ENCODE data around the gene RPP25.

RPP25 gene

DNA sequence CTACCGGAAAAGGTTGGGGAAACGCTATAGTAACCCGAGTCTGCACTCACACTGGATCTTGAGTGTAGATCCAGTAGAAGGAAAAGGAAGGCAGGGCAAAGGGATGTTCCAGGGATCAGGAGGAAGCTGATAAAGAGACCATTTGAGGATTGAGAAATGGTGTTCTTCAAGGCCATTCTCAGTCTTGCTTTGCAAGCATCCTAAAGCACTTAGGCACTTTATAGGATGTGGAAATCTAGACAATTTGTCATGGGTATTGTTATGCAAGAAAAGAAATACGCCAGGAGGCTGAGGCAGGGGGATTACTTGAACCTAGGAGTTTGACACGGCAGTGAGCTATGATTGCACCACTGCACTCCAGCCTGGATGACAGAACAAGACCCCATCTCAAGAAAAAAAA is 25.6 kb upstream of the RPP25 start:
- Histone ChIP-seq H3K9ac (ENCODE audit: insufficient read length, low read depth) (no peak overlapping the region), H3K36me3 (ENCODE audit: insufficient read depth, insufficient read length, low read length) (no peaks in the 10 kb centered on the region), H3K27me3 (ENCODE audit: insufficient read depth, insufficient read length) (no peaks in the 10 kb centered on the region), H3K4me3 (ENCODE audit: insufficient read length, low read depth) (no peak overlapping the region), H3K9me3 (ENCODE audit: insufficient read depth, low read length) (no peaks in the 10 kb centered on the region), H3K4me1 (ENCODE audit: insufficient read depth, insufficient read length) (peaks cover 8% of the 10 kb centered on the region)
- no peak for DNase-seq (ENCODE audit: low read depth, low spot score)
- TF ChIP-seq SUZ12 (IDR thresholded peaks at IDR 0.05; ENCODE audit: extremely low read depth, insufficient read depth, insufficient read length) = no peak
- TF ChIP-seq ZNF274 (IDR thresholded peaks at IDR 0.05; ENCODE audit: low read depth, low read length) = no peak
- no peak for TF ChIP-seq YY1 (IDR thresholded peaks at IDR 0.05; ENCODE audit: insufficient read depth, insufficient read length)

- Histone ChIP-seq H3K9ac (ENCODE audit: insufficient read length, low read depth) (no peak overlapping the region), H3K36me3 (ENCODE audit: insufficient read depth, insufficient read length, low read length) (no peaks in the 10 kb centered on the region), H3K4me3 (ENCODE audit: insufficient read length, low read depth) (no peak overlapping the region), H3K9me3 (ENCODE audit: insufficient read depth, low read length) (no peaks in the 10 kb centered on the region), H3K27me3 (ENCODE audit: insufficient read depth, insufficient read length) (no peaks in the 10 kb centered on the region), H3K4me1 (ENCODE audit: insufficient read depth, insufficient read length) (peaks cover 8% of the 10 kb centered on the region)
- TF ChIP-seq YY1 (IDR thresholded peaks at IDR 0.05; ENCODE audit: insufficient read depth, insufficient read length) (no peak), ZNF274 (IDR thresholded peaks at IDR 0.05; ENCODE audit: low read depth, low read length) (no peak), SUZ12 (IDR thresholded peaks at IDR 0.05; ENCODE audit: extremely low read depth, insufficient read depth, insufficient read length) (no peak)
- no peak for DNase-seq (ENCODE audit: low read depth, low spot score)
These were observed 21.9 kb upstream of the RPP25 start for GRCh38 chr15:74978503-74978902.

DNA sequence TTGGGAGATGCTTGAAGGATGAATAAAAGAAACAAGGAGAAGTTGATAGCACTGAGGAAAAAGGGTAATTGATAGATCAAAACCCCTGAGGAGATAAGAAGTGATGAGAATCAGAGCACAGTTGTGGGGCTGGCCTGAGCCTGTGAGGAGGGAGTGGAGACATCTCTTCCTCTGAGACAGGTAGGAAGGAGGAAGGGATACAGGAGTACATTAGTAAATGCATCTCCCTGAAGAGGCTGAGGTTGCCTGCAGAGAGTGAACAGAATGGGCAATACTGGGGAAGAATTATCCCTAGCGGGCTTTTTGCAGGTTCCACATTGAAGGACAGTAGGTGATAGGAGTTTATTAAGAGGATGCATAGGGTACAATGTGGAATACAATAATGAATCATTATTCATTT is 21.5 kb upstream of the RPP25 start:
- H3K36me3 ChIP-seq (ENCODE audit: insufficient read depth, insufficient read length, low read length) = no peaks in the 10 kb centered on the region
- H3K9ac ChIP-seq (ENCODE audit: insufficient read length, low read depth) = no peak overlapping the region
- H3K4me3 ChIP-seq (ENCODE audit: insufficient read length, low read depth) = no peak overlapping the region
- no peaks in the 10 kb centered on the region for H3K27me3 ChIP-seq (ENCODE audit: insufficient read depth, insufficient read length)
- TF ChIP-seq YY1 (IDR thresholded peaks at IDR 0.05; ENCODE audit: insufficient read depth, insufficient read length) = no peak
- no peak for TF ChIP-seq ZNF274 (IDR thresholded peaks at IDR 0.05; ENCODE audit: low read depth, low read length)
- no peak for TF ChIP-seq SUZ12 (IDR thresholded peaks at IDR 0.05; ENCODE audit: extremely low read depth, insufficient read depth, insufficient read length)
- no peaks in the 10 kb centered on the region for H3K9me3 ChIP-seq (ENCODE audit: insufficient read depth, low read length)
- H3K4me1 ChIP-seq (ENCODE audit: insufficient read depth, insufficient read length) = peaks cover 8% of the 10 kb centered on the region
- no peak for DNase-seq (ENCODE audit: low read depth, low spot score)

DNA sequence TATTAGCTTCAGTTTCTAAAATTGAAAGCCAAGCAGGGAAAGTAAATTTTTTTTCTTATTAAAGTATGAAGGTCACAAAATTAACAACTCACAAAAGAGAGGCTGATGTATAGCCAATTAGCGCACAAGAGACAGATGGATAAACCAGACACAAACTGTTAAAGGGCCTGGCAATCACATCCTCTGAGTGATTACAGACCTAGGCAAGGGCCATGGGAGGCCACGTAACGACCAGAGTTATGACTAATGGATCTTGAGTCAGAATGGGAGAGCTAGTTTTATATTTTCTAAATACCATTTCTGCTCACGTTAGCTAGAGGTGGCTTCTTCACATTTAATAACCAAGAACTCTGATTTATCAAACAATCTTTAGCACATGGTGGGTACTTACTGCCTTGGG is 21.0 kb upstream of the RPP25 start:
- Histone ChIP-seq H3K9me3 (ENCODE audit: insufficient read depth, low read length) (no peaks in the 10 kb centered on the region), H3K9ac (ENCODE audit: insufficient read length, low read depth) (no peak overlapping the region), H3K4me3 (ENCODE audit: insufficient read length, low read depth) (no peak overlapping the region), H3K36me3 (ENCODE audit: insufficient read depth, insufficient read length, low read length) (no peaks in the 10 kb centered on the region), H3K4me1 (ENCODE audit: insufficient read depth, insufficient read length) (peaks cover 8% of the 10 kb centered on the region), H3K27me3 (ENCODE audit: insufficient read depth, insufficient read length) (no peaks in the 10 kb centered on the region)
- TF ChIP-seq YY1 (IDR thresholded peaks at IDR 0.05; ENCODE audit: insufficient read depth, insufficient read length) (no peak), SUZ12 (IDR thresholded peaks at IDR 0.05; ENCODE audit: extremely low read depth, insufficient read depth, insufficient read length) (no peak), ZNF274 (IDR thresholded peaks at IDR 0.05; ENCODE audit: low read depth, low read length) (no peak)
- DNase-seq (ENCODE audit: low read depth, low spot score) = no peak

GRCh38 chr15:74976159-74976558 is 19.6 kb upstream of the RPP25 start:
- DNase-seq (ENCODE audit: low read depth, low spot score) = no peak
- TF ChIP-seq YY1 (IDR thresholded peaks at IDR 0.05; ENCODE audit: insufficient read depth, insufficient read length) (no peak), ZNF274 (IDR thresholded peaks at IDR 0.05; ENCODE audit: low read depth, low read length) (no peak), SUZ12 (IDR thresholded peaks at IDR 0.05; ENCODE audit: extremely low read depth, insufficient read depth, insufficient read length) (no peak)
- H3K9me3 ChIP-seq (ENCODE audit: insufficient read depth, low read length) = no peaks in the 10 kb centered on the region

DNA sequence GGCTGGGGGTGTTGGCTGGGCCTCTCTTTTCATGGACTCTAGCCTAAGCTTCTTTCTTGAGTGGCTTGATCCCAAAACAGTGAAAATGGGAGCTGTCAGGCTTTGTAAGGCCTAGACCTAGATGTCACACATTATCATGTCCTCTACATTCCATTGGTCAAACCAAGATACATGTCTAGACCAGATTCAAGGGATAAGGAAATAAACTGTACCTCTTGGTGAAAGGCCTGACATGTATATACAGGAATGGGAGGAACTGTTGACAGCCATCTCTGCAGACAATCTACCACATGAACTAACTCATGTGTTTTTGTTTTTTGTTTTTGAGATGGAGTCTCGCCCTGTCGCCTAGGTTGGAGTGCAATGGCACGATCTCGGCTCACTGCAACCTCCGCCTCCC is 11.1 kb upstream of the RPP25 start:
- no peaks in the 10 kb centered on the region for H3K36me3 ChIP-seq (ENCODE audit: insufficient read depth, insufficient read length, low read length)
- no peak for DNase-seq (ENCODE audit: low read depth, low spot score)
- H3K4me3 ChIP-seq (ENCODE audit: insufficient read length, low read depth) = no peak overlapping the region
- peaks cover 11% of the 10 kb centered on the region for H3K27me3 ChIP-seq (ENCODE audit: insufficient read depth, insufficient read length)
- no peak for TF ChIP-seq YY1 (IDR thresholded peaks at IDR 0.05; ENCODE audit: insufficient read depth, insufficient read length)
- no peak for TF ChIP-seq SUZ12 (IDR thresholded peaks at IDR 0.05; ENCODE audit: extremely low read depth, insufficient read depth, insufficient read length)
- no peak for TF ChIP-seq ZNF274 (IDR thresholded peaks at IDR 0.05; ENCODE audit: low read depth, low read length)
- H3K4me1 ChIP-seq (ENCODE audit: insufficient read depth, insufficient read length) = no peaks in the 10 kb centered on the region
- no peaks in the 10 kb centered on the region for H3K9me3 ChIP-seq (ENCODE audit: insufficient read depth, low read length)
- no peak overlapping the region for H3K9ac ChIP-seq (ENCODE audit: insufficient read length, low read depth)

More at GRCh38 chr15:74976159-74976558, 19.6 kb upstream of the RPP25 start:
- Histone ChIP-seq H3K36me3 (ENCODE audit: insufficient read depth, insufficient read length, low read length) (no peaks in the 10 kb centered on the region), H3K9ac (ENCODE audit: insufficient read length, low read depth) (no peak overlapping the region), H3K4me1 (ENCODE audit: insufficient read depth, insufficient read length) (peaks cover 8% of the 10 kb centered on the region), H3K27me3 (ENCODE audit: insufficient read depth, insufficient read length) (no peaks in the 10 kb centered on the region), H3K4me3 (ENCODE audit: insufficient read length, low read depth) (no peak overlapping the region)

DNA sequence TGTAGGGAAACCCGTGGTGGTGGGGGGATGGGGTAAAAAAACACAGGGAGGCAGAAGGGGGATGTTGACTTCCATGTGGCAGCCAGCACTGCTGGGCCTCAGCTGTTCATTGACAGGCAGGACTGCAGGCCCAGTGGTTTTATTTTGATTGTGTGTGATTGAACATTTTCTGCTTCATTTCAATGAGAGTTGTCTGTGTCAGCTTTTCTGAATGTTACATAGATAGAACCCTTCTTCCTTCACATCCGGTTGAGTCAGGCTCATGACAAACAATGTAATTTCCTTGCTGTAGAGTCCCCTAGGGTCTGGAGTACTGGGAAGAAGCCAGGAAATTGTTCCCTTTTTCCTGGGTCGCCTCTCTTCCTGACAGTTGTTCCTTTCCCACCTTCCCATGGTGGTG is 8.2 kb upstream of the RPP25 start:
- Histone ChIP-seq H3K4me3 (ENCODE audit: insufficient read length, low read depth) (no peak overlapping the region), H3K36me3 (ENCODE audit: insufficient read depth, insufficient read length, low read length) (no peaks in the 10 kb centered on the region), H3K4me1 (ENCODE audit: insufficient read depth, insufficient read length) (no peaks in the 10 kb centered on the region), H3K9me3 (ENCODE audit: insufficient read depth, low read length) (no peaks in the 10 kb centered on the region), H3K9ac (ENCODE audit: insufficient read length, low read depth) (no peak overlapping the region), H3K27me3 (ENCODE audit: insufficient read depth, insufficient read length) (peaks cover 36% of the 10 kb centered on the region)
- DNase-seq (ENCODE audit: low read depth, low spot score) = no peak
- TF ChIP-seq ZNF274 (IDR thresholded peaks at IDR 0.05; ENCODE audit: low read depth, low read length) = no peak
- TF ChIP-seq YY1 (IDR thresholded peaks at IDR 0.05; ENCODE audit: insufficient read depth, insufficient read length) = no peak
- no peak for TF ChIP-seq SUZ12 (IDR thresholded peaks at IDR 0.05; ENCODE audit: extremely low read depth, insufficient read depth, insufficient read length)
